PC-3 (cell line): ENCODE data around the gene MEPCE. TPM values are rescaled to one million over a fixed set of nuclear protein-coding genes. Genes with fewer than 3 reads are reported as not detected.

Experiments used
- total RNA-seq: library from RNA; depleted of rRNA; stranded (reverse); fragments of >200 nt; gene quantifications from 2 replicates; pipeline ENCODE4 v1.2.3, GENCODE V29; 2014; rRNA removed

Gene MEPCE
- total RNA-seq, 1 experiment from 2014 or later: 36.0 TPM

Other genes with a start within 250 kb of the MEPCE start
- gene PVRIG, start 209.9 kb upstream of the MEPCE start, total RNA-seq: not detected in 2 replicates
- not detected in 2 replicates for gene SPDYE3, start 122.1 kb upstream of the MEPCE start, total RNA-seq
- gene PILRB, start 71.7 kb upstream of the MEPCE start, total RNA-seq: 71.6 and 74.1 TPM in 2 replicates
- 0.92 and 1.9 TPM in 2 replicates for gene PILRA, start 56.3 kb upstream of the MEPCE start, total RNA-seq
- gene ZCWPW1, start 1.1 kb upstream of the MEPCE start, total RNA-seq: 1.4 and 2.2 TPM in 2 replicates
- gene PPP1R35, start 6.7 kb downstream of the MEPCE start, total RNA-seq: 36.1 and 51.1 TPM in 2 replicates
- 0.11 and 2.5 TPM in 2 replicates for gene SPACDR, start 34.4 kb downstream of the MEPCE start, total RNA-seq
- 57.1 and 66.1 TPM in 2 replicates for gene TSC22D4, start 49.4 kb downstream of the MEPCE start, total RNA-seq
- gene NYAP1, start 54.1 kb downstream of the MEPCE start, total RNA-seq: 1.2 and 1.9 TPM in 2 replicates
- 16.9 and 18.2 TPM in 2 replicates for gene AGFG2, start 109.4 kb downstream of the MEPCE start, total RNA-seq
- gene SAP25, start 144.1 kb downstream of the MEPCE start, total RNA-seq: 0.22 and 0.52 TPM in 2 replicates
- 15.6 and 28.7 TPM in 2 replicates for gene LRCH4, start 156.3 kb downstream of the MEPCE start, total RNA-seq
- 0.40 TPM in 1 of 2 replicates, not detected in the other for gene FBXO24, start 156.5 kb downstream of the MEPCE start, total RNA-seq
- gene PCOLCE, start 172.5 kb downstream of the MEPCE start, total RNA-seq: 8.6 and 16.3 TPM in 2 replicates
- gene MOSPD3, start 182.7 kb downstream of the MEPCE start, total RNA-seq: 9.4 and 19.4 TPM in 2 replicates
- not detected in 2 replicates for gene TFR2, start 211.7 kb downstream of the MEPCE start, total RNA-seq
- not detected in 2 replicates for gene ACTL6B, start 226.6 kb downstream of the MEPCE start, total RNA-seq
- 164 and 227 TPM in 2 replicates for gene GNB2, start 243.9 kb downstream of the MEPCE start, total RNA-seq